A549 treated with AZD9567 at 1 μM for 4 hours (cell line): ENCODE data around the gene LRRC14B. TPM values are rescaled to one million over a fixed set of nuclear protein-coding genes. Genes with fewer than 3 reads are reported as not detected.

Experiments used
- total RNA-seq: library from RNA; stranded (reverse); fragments of 200-300 nt; extraction: Qiagen RNA extraction; gene quantifications from 5 replicates; pipeline ENCODE4 v1.2.3, GENCODE V29; 2022; ENCODE audit not compliant: insufficient read depth

Gene LRRC14B
- total RNA-seq: not detected in 5 replicates

GRCh38 chr5:191036-191948, at the start of gene LRRC14B:
Gene LRRC14B (plus strand): TSS chr5:191495. CDS start chr5:191539, 44 bp downstream.

GRCh38 chr5:217494-218456, 26.5 kb downstream of the LRRC14B start, which contains the start of the genes CCDC127 and SDHA:
Gene CCDC127 (minus strand): TSS chr5:218153. CDS start chr5:216849, 1,304 bp downstream.
Gene SDHA (plus strand): TSS chr5:218320. CDS start chr5:218356, 36 bp downstream.

Other genes with a start within 250 kb of the LRRC14B start
- 0.89 to 1.3 TPM (median 1.2 TPM) in 4 of 5 replicates, not detected in the other for gene PLEKHG4B, start 99.3 kb upstream of the LRRC14B start, total RNA-seq
- 4.6 to 6.7 TPM (median 6.5 TPM) in 5 replicates for gene CCDC127, start 26.7 kb downstream of the LRRC14B start, total RNA-seq
- gene SDHA, start 26.8 kb downstream of the LRRC14B start, total RNA-seq: 122 to 131 TPM (median 127 TPM) in 5 replicates
- 168 to 199 TPM (median 195 TPM) in 5 replicates for gene PDCD6, start 80.2 kb downstream of the LRRC14B start, total RNA-seq
- gene AHRR, start 130.2 kb downstream of the LRRC14B start, total RNA-seq: 3.3 to 4.5 TPM (median 4.1 TPM) in 5 replicates